ENCODE measurements around the gene FGF22. TPM values are rescaled to one million over a fixed set of nuclear protein-coding genes. Genes with fewer than 3 reads are reported as not detected.

Gene FGF22
- total RNA-seq, 4 donors from 2014 or later = 0.38 to 1.6 TPM; not detected in 2

GRCh38 chr19:616747-617526 lies 22.7 kb upstream of the FGF22 start:
- peaks cover 0 to 14% (median 9%) of the 10 kb centered on the region in 3 donors for H3K4me1 ChIP-seq
- H3K36me3 ChIP-seq = peaks cover 25 to 54% (median 40%) of the 10 kb centered on the region in 3 donors
- DNase-seq = no peak
- TF ChIP-seq CTCF (IDR thresholded peaks at IDR 0.05) (no peak), POLR2A (IDR thresholded peaks at IDR 0.05) (no peak)
- intact Hi-C loops (cut with DNase I) = no loop called here
- no peak overlapping the region for H3K27ac ChIP-seq
- WGBS, 2 donors = no CpG with 5 or more reads among the region's 58 CpGs
- peak overlapping the region in 1 of 4 donors; percentile 9 for H3K4me3 ChIP-seq
- no peaks in the 10 kb centered on the region for H3K9me3 ChIP-seq
- H3K27me3 ChIP-seq = peaks cover 0 to 27% (median 0%) of the 10 kb centered on the region in 4 donors

- TF ChIP-seq POLR2A (IDR thresholded peaks at IDR 0.05) (no peak), CTCF (IDR thresholded peaks at IDR 0.05) (no peak)
- Histone ChIP-seq H3K27me3 (peaks cover 0 to 26% (median 0%) of the 10 kb centered on the region in 4 donors), H3K27ac (no peak overlapping the region), H3K9me3 (no peaks in the 10 kb centered on the region), H3K36me3 (peaks cover 33 to 62% (median 48%) of the 10 kb centered on the region in 3 donors), H3K4me1 (peaks cover 0 to 14% (median 9%) of the 10 kb centered on the region in 3 donors), H3K4me3 (no peak overlapping the region)
- DNase-seq = no peak
- intact Hi-C loops (cut with DNase I) = no loop called here
- 81 to 91% methylated on average over 5 to 8 of the region's 29 CpGs for WGBS, 2 donors
These were observed 22.0 kb upstream of the FGF22 start for GRCh38 chr19:617551-618246.

- Histone ChIP-seq H3K4me3 (no peak overlapping the region), H3K27me3 (peaks cover 0 to 21% (median 0%) of the 10 kb centered on the region in 4 donors), H3K9me3 (no peaks in the 10 kb centered on the region), H3K4me1 (peaks cover 0 to 16% (median 9%) of the 10 kb centered on the region in 3 donors), H3K36me3 (peaks cover 34 to 67% (median 51%) of the 10 kb centered on the region in 3 donors), H3K27ac (no peak overlapping the region)
- TF ChIP-seq CTCF (IDR thresholded peaks at IDR 0.05) (no peak), POLR2A (IDR thresholded peaks at IDR 0.05) (no peak)
- 94 to 95% methylated on average over 3 to 6 of the region's 19 CpGs for WGBS, 2 donors
- intact Hi-C loops (cut with DNase I) = no loop called here
- no peak for DNase-seq
These were observed 21.4 kb upstream of the FGF22 start for GRCh38 chr19:618247-618619.

GRCh38 chr19:618674-619285 lies 20.9 kb upstream of the FGF22 start:
- intact Hi-C loops (cut with DNase I) = no loop called here
- no peak for TF ChIP-seq POLR2A (IDR thresholded peaks at IDR 0.05)
- TF ChIP-seq CTCF (IDR thresholded peaks at IDR 0.05) = no peak
- 91 to 98% methylated on average over 14 to 17 of the region's 27 CpGs for whole genome bisulfite sequencing, 2 donors
- H3K36me3 ChIP-seq = peaks cover 34 to 72% (median 51%) of the 10 kb centered on the region in 3 donors
- no peak for DNase-seq
- H3K9me3 ChIP-seq = no peaks in the 10 kb centered on the region
- H3K4me3 ChIP-seq = no peak overlapping the region
- peaks cover 0 to 19% (median 0%) of the 10 kb centered on the region in 4 donors for H3K27me3 ChIP-seq
- no peak overlapping the region for H3K27ac ChIP-seq
- H3K4me1 ChIP-seq = peaks cover 0 to 20% (median 9%) of the 10 kb centered on the region in 3 donors

All from esophagus squamous epithelium (tissue), 5 donors.